H54 (cell line): Measurements from ENCODE around the gene ZWILCH.
A peak's percentile ranks its signal among the peaks of the same experiment; 100 is the strongest.
"Not testable (repeated sequence)": the region's sequence is repeated elsewhere in the genome, so short reads cannot be mapped to it uniquely, and the experiment has no call there.

Experiments
- DNase-seq: peaks from one replicate; pipeline ENCODE4 v3.0.0; 2011; ENCODE audit warnings: low spot score, mixed read lengths; ENCODE audit not compliant: insufficient read length
- FAIRE-seq: peaks from 3 replicates; lab custom pipeline; 2011; peaks lifted over from hg19 to GRCh38; lab: Jason Lieb, UNC
- POLR2A ChIP-seq: IDR thresholded peaks from 2 replicates; pipeline ENCODE4 v1.6.1; 2011; ENCODE audit warnings: low read depth, mild to moderate bottlenecking, low read length

The ZWILCH gene

GRCh38 chr15:66504563-66505429 lies at the start of gene ZWILCH, which contains the start of gene RPL4:
Gene ZWILCH (plus strand): TSS chr15:66505326. CDS start chr15:66505339, 13 bp downstream.
Gene RPL4 (minus strand): TSS chr15:66504855. CDS start chr15:66504790, 65 bp downstream.
- TF ChIP-seq POLR2A: peak; percentile 96
- DNase-seq (peak; percentile 41), FAIRE-seq (no peak)

GRCh38 chr15:66456211-66456610 lies 48.9 kb upstream of the ZWILCH start:
- DNase-seq (no peak), FAIRE-seq (no peak)
- TF ChIP-seq POLR2A: no peak

GRCh38 chr15:66459818-66460615 lies 45.1 kb upstream of the ZWILCH start:
- TF ChIP-seq POLR2A: no peak
- peak; percentile 24 for DNase-seq
- no peak for FAIRE-seq

- not testable (repeated sequence) for FAIRE-seq, DNase-seq
These were observed 43.8 kb upstream of the ZWILCH start for GRCh38 chr15:66461294-66461693.

- DNase-seq (no peak), FAIRE-seq (no peak)
- TF ChIP-seq POLR2A: no peak
These were observed 43.2 kb upstream of the ZWILCH start for GRCh38 chr15:66461917-66462316.

- no peak for TF ChIP-seq POLR2A
- FAIRE-seq: no peak
These were observed 42.5 kb upstream of the ZWILCH start for GRCh38 chr15:66462627-66463026.

GRCh38 chr15:66465294-66465693 lies 39.8 kb upstream of the ZWILCH start:
- not testable (repeated sequence) for DNase-seq, FAIRE-seq

More at GRCh38 chr15:66462627-66463026, 42.5 kb upstream of the ZWILCH start:
- DNase-seq: no peak

GRCh38 chr15:66467162-66468040 lies 37.7 kb upstream of the ZWILCH start:
- FAIRE-seq, DNase-seq: not testable (repeated sequence)

GRCh38 chr15:66470825-66471224 lies 34.3 kb upstream of the ZWILCH start:
- DNase-seq, FAIRE-seq: not testable (repeated sequence)

GRCh38 chr15:66472176-66472999 lies 32.7 kb upstream of the ZWILCH start:
- FAIRE-seq (no peak), DNase-seq (no peak)
- no peak for TF ChIP-seq POLR2A

- no peak for DNase-seq
- TF ChIP-seq POLR2A: no peak
- no peak for FAIRE-seq
These were observed 31.0 kb upstream of the ZWILCH start for GRCh38 chr15:66474135-66474534.

GRCh38 chr15:66474963-66475362 lies 30.2 kb upstream of the ZWILCH start:
- DNase-seq (no peak), FAIRE-seq (no peak)
- TF ChIP-seq POLR2A: no peak

- DNase-seq (no peak), FAIRE-seq (no peak)
- TF ChIP-seq POLR2A: no peak
These were observed 28.6 kb upstream of the ZWILCH start for GRCh38 chr15:66476535-66476934.
